Fibroblast of mammary gland (primary cell): ENCODE results near the gene CHRDL2.
A peak's percentile ranks its signal among the peaks of the same experiment; 100 is the strongest.

ENCODE experiments used
- DNase-seq: peaks from one replicate; pipeline ENCODE4 v3.0.0-alpha.2; 2010; ENCODE audit warnings: low read depth
- H3K4me3 ChIP-seq: 2 replicates; pipeline ENCODE4 v1.5.1; 2011; ENCODE audit warnings: low read depth, mild to moderate bottlenecking, low read length, moderate library complexity; ENCODE audit not compliant: control insufficient read depth
- TF ChIP-seq, protein P1 (sequence below): conservative IDR thresholded peaks from 2 replicates; pipeline ENCODE4 v1.5.1; 2011; ENCODE audit warnings: low read depth, low read length, inconsistent platforms; ENCODE audit not compliant: control insufficient read depth, insufficient read depth

The CHRDL2 gene

DNA sequence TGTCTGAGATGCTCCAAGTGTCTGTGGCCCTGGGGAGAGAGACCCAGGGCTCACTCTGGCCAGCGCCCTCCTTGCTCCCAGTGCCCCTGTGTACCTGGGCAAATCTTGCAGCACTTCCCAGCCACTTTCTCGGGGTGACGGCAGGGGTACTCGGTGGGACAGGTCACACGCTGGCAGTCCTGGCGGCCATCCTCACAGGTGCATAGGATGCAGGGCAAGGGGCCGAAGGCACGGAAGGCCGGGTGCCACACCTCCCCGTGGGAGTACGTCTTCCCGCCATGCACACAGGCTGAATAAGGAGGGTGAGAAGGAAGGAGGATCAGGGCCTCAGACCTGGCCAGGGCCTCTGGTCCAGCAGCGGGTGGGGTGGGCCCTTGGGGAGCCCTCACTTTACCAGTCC is 28.0 kb downstream of the CHRDL2 start:
- no peak overlapping the region for H3K4me3 ChIP-seq
- TF ChIP-seq, protein P1, sequence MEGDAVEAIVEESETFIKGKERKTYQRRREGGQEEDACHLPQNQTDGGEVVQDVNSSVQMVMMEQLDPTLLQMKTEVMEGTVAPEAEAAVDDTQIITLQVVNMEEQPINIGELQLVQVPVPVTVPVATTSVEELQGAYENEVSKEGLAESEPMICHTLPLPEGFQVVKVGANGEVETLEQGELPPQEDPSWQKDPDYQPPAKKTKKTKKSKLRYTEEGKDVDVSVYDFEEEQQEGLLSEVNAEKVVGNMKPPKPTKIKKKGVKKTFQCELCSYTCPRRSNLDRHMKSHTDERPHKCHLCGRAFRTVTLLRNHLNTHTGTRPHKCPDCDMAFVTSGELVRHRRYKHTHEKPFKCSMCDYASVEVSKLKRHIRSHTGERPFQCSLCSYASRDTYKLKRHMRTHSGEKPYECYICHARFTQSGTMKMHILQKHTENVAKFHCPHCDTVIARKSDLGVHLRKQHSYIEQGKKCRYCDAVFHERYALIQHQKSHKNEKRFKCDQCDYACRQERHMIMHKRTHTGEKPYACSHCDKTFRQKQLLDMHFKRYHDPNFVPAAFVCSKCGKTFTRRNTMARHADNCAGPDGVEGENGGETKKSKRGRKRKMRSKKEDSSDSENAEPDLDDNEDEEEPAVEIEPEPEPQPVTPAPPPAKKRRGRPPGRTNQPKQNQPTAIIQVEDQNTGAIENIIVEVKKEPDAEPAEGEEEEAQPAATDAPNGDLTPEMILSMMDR, result no peak
- no peak for DNase-seq

DNA sequence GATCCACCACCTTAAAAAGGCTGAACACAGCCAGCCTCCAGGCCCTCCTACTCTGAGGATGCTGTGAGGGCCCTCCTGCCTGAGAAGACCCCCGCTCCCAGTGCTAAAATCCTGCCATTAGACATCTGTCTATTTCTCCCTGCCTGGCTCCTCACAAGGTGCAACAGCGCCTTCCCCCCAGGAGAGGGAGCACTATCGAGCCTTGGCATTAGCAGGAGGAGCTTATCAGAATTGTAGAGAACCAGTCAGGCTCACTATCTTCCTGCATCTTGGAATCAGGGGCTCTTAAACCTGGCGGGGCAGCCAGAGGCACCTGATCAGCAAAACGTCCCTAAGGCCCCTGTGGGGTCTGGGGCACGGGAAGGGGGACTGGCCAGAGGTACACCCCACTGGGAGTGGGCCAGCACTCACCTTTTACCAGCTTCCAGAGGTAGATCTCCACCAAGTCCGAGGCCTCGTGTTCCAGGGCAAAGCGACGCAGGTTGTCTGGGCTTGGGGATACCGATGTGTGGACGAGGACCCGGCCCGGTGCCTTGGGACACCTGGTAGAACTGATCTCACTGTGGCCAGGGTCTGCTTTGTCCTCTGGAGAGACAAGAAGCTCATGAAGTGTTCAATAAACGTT is 28.7 kb downstream of the CHRDL2 start:
- H3K4me3 ChIP-seq, result no peak overlapping the region
- peak; percentile 71 for DNase-seq
- TF ChIP-seq, protein P1, result peak; percentile 95

DNA sequence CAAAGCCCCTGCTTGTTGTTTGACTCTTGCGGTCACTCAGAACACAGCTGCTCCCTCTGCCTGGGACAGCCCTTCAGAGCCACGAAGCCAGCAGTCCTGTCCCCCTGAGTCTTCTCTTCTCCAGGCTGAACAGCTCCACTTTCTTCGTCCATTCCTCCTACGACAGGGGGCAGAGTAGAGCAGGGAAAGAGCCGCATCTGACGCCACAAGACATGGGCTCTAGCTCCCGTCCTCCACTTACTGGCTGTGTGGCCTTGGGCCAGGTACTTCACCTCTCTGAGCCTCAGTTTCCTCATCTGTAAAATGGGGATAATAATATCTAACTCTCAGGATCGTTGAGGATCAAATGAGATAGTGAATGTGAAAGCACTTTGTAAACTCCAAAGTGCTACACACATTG is 29.9 kb downstream of the CHRDL2 start:
- no peak for DNase-seq
- TF ChIP-seq, protein P1, result no peak
- no peak overlapping the region for H3K4me3 ChIP-seq

DNA sequence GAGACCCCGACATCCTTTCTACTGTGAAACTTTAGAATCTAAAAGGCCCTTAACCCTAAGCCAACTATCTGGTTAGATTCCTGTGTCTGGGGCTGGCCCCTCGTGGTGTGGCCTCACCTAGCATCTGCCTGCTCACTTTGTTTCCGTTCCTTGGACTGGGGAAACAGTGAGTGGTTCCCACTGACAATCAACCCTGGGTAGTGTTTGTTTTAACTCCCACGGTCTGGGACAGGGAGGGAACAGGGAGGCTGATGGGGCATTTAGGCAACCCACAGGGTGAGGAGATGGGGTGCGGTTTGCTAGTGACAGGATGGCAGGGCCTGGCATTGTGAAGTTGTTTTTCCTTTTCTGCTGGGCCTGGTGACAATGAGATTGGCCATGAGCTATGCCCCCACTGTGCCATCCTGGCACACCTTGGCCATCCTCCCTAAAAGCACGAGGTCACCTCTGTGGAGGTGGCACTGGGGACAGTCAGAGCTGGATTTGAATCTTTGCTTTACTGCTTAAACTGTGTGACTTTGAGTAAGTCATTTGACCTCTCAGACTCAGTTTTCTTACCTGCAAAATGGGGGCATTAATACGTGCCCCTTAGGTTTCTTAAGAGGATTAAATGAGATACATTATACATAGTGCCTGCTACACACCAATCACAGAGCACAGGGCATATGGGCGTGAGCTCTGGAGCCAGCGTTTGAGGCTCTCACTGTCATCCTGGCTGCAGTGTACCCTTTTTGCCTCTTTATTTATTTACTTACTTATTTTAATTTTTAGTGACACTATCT is 31.4 kb downstream of the CHRDL2 start:
- TF ChIP-seq, protein P1, result no peak
- no peak overlapping the region for H3K4me3 ChIP-seq
- no peak for DNase-seq

DNA sequence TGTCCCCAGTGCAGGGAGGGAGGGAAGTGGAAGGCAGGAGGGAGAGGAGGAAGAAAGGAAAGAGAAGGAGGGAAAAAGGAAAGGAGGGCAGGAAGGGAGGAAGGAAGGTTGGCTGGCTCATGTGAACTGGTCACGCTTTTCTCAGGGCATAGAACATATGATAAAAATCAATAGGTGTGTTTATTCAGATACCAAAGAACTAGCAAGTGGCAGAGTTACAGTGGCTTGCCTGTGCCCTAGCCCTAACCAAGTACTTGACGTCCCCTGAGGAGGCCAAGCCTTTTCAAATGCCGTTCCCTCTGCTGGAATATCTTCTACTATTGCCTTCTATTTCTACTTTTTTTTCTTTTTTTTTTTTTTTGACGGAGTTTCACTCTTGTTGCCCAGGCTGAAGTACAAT is 33.5 kb downstream of the CHRDL2 start:
- H3K4me3 ChIP-seq, result no peak overlapping the region
- TF ChIP-seq, protein P1, result no peak
- no peak for DNase-seq

DNA sequence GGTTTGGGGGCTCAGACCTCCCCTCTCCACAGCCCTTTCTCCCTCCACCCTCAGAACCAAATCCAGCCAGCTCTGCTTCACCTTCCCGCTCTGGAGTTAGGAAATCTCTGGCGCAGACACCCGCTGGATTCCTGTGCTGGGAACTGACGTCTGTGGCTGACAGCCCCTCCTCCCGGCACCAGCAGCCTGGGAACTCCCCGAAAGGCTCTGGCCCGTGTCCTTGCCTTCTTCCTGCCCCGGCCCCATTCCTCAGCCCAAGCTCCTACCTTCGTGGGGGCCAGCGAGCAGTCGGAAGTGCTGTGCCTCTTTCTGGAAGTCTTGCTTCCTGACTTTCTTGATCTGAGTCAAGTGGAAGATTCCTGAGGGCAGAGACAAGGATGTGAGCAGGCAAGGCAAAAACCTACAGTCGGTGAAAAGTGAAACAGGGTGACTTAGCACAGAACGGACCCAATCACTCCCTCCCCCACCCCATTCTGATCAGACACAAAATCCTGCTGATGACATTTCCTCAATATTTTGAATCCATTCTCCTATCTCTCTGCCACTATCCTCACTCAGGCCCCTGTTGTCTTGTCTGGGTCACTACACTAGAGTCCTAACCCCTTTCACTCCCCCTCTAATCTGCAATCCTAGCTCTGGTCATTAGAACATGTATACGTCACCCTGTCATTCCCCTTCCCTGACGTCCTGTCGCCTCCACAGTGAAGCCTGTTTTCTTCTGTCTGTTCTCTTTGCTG is 34.1 kb downstream of the CHRDL2 start:
- peak; percentile 93 for DNase-seq
- peak overlapping the region; percentile 15 for H3K4me3 ChIP-seq
- TF ChIP-seq, protein P1, result no peak
